Measurements from ENCODE around the gene ARID1A.
"Not testable (repeated sequence)": the region's sequence is repeated elsewhere in the genome, so short reads cannot be mapped to it uniquely, and the experiment has no call there.

ARID1A gene

DNA sequence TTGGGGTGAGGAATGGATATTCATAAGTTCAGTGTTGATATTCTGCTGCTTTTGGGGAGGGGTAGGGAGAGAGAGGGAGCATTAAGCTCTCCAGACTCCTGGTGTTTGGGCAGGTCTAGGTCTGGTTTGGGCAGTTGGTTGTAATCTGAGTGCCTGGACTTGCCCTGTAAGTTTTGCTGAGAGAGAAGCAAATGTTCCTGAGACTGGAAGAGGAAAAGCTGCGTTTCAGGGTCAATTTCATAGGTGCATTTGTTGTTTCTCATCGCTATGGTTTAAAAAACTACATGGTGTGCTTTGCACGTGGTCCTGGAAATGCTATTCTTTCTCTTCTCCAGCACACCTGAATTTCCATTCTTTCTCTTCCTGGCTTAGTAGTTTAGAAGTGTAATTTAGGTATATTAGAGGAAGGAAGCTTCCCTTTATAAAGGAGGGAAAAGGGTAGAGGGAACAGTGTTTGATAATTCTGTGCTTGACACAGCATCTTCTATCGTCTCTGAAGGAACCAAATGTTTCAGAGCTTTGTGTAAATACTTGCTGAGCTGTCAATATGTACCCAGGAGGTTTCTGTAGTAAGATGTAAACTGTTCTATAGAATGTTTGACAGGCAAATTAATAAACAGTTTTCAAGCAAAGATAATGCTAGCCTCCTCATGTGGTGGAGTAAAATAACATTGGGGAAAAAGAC is 6.3 kb downstream of the ARID1A start:
- no peaks in the 10 kb centered on the region for H3K9me3 ChIP-seq
- no peaks in the 10 kb centered on the region for H3K27me3 ChIP-seq
- intact Hi-C loops (cut with DNase I; ENCODE audit: low total_unique reads) = no loop called here
- H3K4me1 ChIP-seq = peaks cover 0 to 89% (median 80%) of the 10 kb centered on the region in 4 donors
- DNase-seq = no peak
- TF ChIP-seq, protein P1, sequence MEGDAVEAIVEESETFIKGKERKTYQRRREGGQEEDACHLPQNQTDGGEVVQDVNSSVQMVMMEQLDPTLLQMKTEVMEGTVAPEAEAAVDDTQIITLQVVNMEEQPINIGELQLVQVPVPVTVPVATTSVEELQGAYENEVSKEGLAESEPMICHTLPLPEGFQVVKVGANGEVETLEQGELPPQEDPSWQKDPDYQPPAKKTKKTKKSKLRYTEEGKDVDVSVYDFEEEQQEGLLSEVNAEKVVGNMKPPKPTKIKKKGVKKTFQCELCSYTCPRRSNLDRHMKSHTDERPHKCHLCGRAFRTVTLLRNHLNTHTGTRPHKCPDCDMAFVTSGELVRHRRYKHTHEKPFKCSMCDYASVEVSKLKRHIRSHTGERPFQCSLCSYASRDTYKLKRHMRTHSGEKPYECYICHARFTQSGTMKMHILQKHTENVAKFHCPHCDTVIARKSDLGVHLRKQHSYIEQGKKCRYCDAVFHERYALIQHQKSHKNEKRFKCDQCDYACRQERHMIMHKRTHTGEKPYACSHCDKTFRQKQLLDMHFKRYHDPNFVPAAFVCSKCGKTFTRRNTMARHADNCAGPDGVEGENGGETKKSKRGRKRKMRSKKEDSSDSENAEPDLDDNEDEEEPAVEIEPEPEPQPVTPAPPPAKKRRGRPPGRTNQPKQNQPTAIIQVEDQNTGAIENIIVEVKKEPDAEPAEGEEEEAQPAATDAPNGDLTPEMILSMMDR (IDR thresholded peaks at IDR 0.05) = no peak
- no peak overlapping the region for H3K4me3 ChIP-seq
- H3K36me3 ChIP-seq = no peaks in the 10 kb centered on the region
- H3K27ac ChIP-seq = peak overlapping the region; percentile 11 to 45

DNA sequence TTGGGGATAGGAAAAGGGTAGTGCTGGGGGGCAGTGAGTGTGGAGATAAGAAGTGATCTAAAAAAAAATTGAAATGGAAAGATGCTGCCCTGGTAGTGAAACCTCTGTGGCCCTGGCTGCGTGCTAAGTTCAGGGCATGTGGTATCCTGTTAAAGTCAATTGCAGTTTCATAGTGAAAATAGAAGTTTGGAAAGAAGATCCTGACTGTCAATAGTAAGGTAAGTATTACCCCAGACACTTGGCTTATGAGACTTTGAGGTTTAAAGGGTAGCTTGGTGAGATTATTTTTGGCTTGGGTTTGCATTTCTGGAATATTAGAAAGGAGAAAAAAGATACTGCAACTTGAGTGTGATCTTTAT is 6.8 kb downstream of the ARID1A start:
- Histone ChIP-seq H3K27me3 (no peaks in the 10 kb centered on the region), H3K27ac (peak overlapping the region; percentile 11 to 45), H3K4me1 (peaks cover 0 to 94% (median 85%) of the 10 kb centered on the region in 4 donors), H3K9me3 (no peaks in the 10 kb centered on the region), H3K36me3 (no peaks in the 10 kb centered on the region), H3K4me3 (no peak overlapping the region)
- intact Hi-C loops (cut with DNase I; ENCODE audit: low total_unique reads) = no loop called here
- no peak for DNase-seq
- TF ChIP-seq, protein P1 (IDR thresholded peaks at IDR 0.05) = no peak

DNA sequence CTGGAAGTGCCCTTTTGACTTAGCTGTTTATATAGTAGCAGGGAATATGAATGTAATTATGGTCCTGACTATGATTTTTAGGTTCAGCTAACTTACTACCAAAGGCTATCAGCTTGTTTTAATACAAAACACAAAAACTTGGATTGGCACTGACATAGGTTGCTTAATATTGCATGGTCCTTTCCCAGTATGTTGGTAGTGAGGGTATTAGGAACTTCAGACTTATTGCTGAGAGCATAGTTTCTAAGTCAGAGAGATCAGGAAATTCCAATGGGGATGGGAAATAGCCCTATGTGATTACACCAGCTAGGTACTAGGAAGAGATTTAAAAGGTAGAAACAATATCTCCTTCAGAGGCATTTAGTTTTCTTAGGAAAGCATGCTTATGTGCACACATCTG is 7.7 kb downstream of the ARID1A start:
- no peaks in the 10 kb centered on the region for H3K27me3 ChIP-seq
- intact Hi-C loops (cut with DNase I; ENCODE audit: low total_unique reads) = no loop called here
- no peaks in the 10 kb centered on the region for H3K36me3 ChIP-seq
- H3K9me3 ChIP-seq = no peaks in the 10 kb centered on the region
- H3K4me3 ChIP-seq = no peak overlapping the region
- TF ChIP-seq, protein P1 (IDR thresholded peaks at IDR 0.05) = no peak
- H3K27ac ChIP-seq = peak overlapping the region; percentile 45 to 66
- peaks cover 0 to 100% (median 90%) of the 10 kb centered on the region in 4 donors for H3K4me1 ChIP-seq
- DNase-seq = no peak

DNA sequence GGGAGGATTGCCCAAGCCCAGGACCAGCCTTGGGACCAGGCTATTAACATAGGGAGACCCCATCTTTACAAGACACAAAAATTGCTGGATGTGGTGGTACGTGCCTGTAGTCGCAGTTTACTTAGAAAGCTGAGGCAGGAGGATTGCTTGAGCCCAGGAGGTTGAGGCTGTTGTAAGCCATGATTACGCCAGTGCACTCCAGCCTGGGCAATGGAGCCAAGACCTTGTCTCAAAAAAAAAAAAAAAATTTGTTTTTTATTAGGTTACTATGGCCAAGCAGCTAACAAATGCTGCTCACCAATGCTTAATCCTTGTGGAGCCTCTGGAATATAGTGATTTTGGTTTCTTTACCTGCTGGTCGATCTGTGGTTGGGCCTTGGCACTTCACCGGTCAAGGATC is 8.8 kb downstream of the ARID1A start:
- H3K4me3 ChIP-seq = no peak overlapping the region
- intact Hi-C loops (cut with DNase I; ENCODE audit: low total_unique reads) = no loop called here
- peaks cover 0 to 100% (median 87%) of the 10 kb centered on the region in 4 donors for H3K4me1 ChIP-seq
- no peak for DNase-seq
- H3K27me3 ChIP-seq = no peaks in the 10 kb centered on the region
- H3K9me3 ChIP-seq = no peaks in the 10 kb centered on the region
- peaks cover 0 to 5% (median 3%) of the 10 kb centered on the region in 3 donors for H3K36me3 ChIP-seq
- H3K27ac ChIP-seq = peak overlapping the region; percentile 45 to 66
- TF ChIP-seq, protein P1 (IDR thresholded peaks at IDR 0.05) = no peak

DNA sequence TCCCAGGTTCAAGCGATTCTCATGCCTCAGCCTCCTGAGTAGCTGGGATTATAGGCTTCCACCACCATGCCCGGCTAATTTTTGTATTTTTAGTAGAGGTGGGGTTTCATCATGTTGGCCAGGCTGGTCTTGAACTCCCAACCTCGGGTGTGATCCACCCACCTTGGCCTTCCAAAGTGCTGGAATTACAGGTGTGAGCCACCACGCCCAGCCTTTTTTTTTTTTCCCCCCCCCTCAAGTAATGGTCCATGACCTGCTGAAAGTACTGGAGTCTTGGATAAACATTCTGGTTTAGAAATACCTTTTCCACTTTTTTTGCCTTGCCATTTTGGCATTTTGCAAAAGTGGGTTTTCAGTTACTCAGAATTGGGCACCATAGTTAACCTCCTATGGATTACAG is 9.4 kb downstream of the ARID1A start:
- H3K4me3 ChIP-seq; DNase-seq; H3K9me3 ChIP-seq; intact Hi-C loops (cut with DNase I; ENCODE audit: low total_unique reads); H3K27me3 ChIP-seq; H3K36me3 ChIP-seq: not testable (repeated sequence)
- Histone ChIP-seq H3K4me1 (peaks cover 0 to 100% (median 81%) of the 10 kb centered on the region in 4 donors), H3K27ac (peak overlapping the region; percentile 45 to 66)

DNA sequence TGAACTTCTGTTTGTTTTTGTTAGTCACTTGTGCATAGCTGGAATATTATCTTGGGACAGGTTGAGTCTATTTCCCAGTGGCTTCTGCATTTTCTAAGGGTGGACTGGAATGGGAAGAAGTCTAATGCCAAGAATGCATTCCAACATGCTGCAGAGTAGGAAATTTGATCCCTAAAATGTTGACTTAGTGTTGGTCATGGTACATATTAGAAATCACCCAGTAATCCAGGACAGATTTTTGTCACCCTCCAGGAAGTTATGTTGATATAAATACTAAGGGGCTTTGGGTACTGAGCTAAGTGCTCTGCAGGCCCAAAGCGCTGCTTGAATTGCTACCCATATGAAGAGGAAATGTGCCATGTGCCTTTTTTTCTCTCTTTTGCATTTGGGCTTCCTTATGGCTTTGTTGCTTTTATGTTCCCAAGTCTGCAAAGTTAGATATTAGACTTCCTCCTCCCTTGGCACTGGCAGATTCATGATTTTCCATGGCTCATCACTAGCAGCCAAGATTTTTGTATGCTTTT is 10.0 kb downstream of the ARID1A start:
- no peak for DNase-seq

More for the DNA sequence above, 10.0 kb downstream of the ARID1A start:
- H3K9me3 ChIP-seq = no peaks in the 10 kb centered on the region
- peaks cover 0 to 13% (median 3%) of the 10 kb centered on the region in 3 donors for H3K36me3 ChIP-seq
- H3K27me3 ChIP-seq = no peaks in the 10 kb centered on the region
- TF ChIP-seq, protein P1 (IDR thresholded peaks at IDR 0.05) = no peak
- peaks cover 0 to 100% (median 78%) of the 10 kb centered on the region in 4 donors for H3K4me1 ChIP-seq
- intact Hi-C loops (cut with DNase I; ENCODE audit: low total_unique reads) = no loop called here
- peak overlapping the region; percentile 66 for H3K27ac ChIP-seq
- H3K4me3 ChIP-seq = peak overlapping the region in 1 of 2 donors; percentile 16
